Naive thymus-derived CD8-positive, alpha-beta T cell (primary cell): ENCODE measurements around the gene SLC6A20. TPM values are rescaled to one million over a fixed set of nuclear protein-coding genes. Genes with fewer than 3 reads are reported as not detected.

Experiments used
- ATAC-seq, 2 donors: fragments of 150-1000 bp; cut with Tn5 transposase in 1 of 2; sonication (Bioruptor Pico), chemical (Tn5 transposase) in 1 of 2; 1 replicate in 1 of 2; 2 replicates in 1 of 2; pipeline ENCODE4 v1.10.0; 2021; ENCODE audit warnings: mild to moderate bottlenecking in 2 of 2, moderate library complexity in 2 of 2
- POLR2A ChIA-PET: fragments of 350-600 bp; sonication (Branson Sonifier 250); formaldehyde crosslinking; loops from one replicate; lab custom pipeline; 2021; ENCODE audit warnings: antibody characterized with exemption; lab: Charles Lee
- DNase-seq, 10 donors: peaks; one replicate each; pipeline versions ENCODE4 v3.0.0 to v3.0.0-alpha.2; 2020 to 2022
- H3K27ac Mint-ChIP-seq, 10 donors: one replicate each; pipeline ENCODE4 v1.8.0; 2020 to 2022; ENCODE audit warnings: mild to moderate bottlenecking in 10 of 10, mixed read lengths in 10 of 10, moderate library complexity in 4 of 10, inconsistent platforms in 1 of 10
- H3K27me3 Mint-ChIP-seq, 5 donors: one replicate each; pipeline ENCODE4 v1.8.0; 2021 to 2022; ENCODE audit warnings: mixed read lengths in 5 of 5
- H3K36me3 Mint-ChIP-seq, 3 donors: one replicate each; pipeline ENCODE4 v1.8.0; 2020 to 2022; ENCODE audit warnings: mixed read lengths in 3 of 3, mild to moderate bottlenecking in 2 of 3, inconsistent platforms in 1 of 3
- H3K4me1 Mint-ChIP-seq, 4 donors: one replicate each; pipeline ENCODE4 v1.8.0; 2021 to 2022; ENCODE audit warnings: mixed read lengths in 4 of 4
- H3K4me3 Mint-ChIP-seq, 10 donors: one replicate each; pipeline ENCODE4 v1.8.0; 2020 to 2022; ENCODE audit warnings: mild to moderate bottlenecking in 10 of 10, mixed read lengths in 10 of 10, moderate library complexity in 6 of 10, inconsistent platforms in 1 of 10
- H3K9me3 Mint-ChIP-seq, 9 donors: one replicate each; pipeline ENCODE4 v1.8.0; 2020 to 2022; ENCODE audit warnings: mixed read lengths in 9 of 9, mild to moderate bottlenecking in 3 of 9, inconsistent platforms in 1 of 9, moderate library complexity in 1 of 9
- polyA plus RNA-seq, 3 donors: library from polyadenylated mRNA; unstranded; fragments of 300-500 nt; fragmentation: Illumina TruSeq; gene quantifications; one replicate each; pipeline ENCODE4 v1.2.3, GENCODE V29; 2021
- total RNA-seq, 8 experiments: library from RNA in 2 of 8; stranded (reverse) in 2 of 8; gene quantifications; one replicate each; pipeline ENCODE4 v1.2.3 and lab custom pipeline; 2021 to 2026

SLC6A20 gene
- total and polyA plus RNA-seq, 5 experiments from 2014 or later = 0.52 TPM; not detected in 4

GRCh38 chr3:45785605-45786150 is 10.7 kb downstream of the SLC6A20 start:
- peak in 1 of 10 donors; percentile 9 for DNase-seq
- H3K27ac Mint-ChIP-seq = no peak overlapping the region
- POLR2A ChIA-PET = no interaction called here
- peaks cover 0 to 6% (median 0%) of the 10 kb centered on the region in 5 donors for H3K27me3 Mint-ChIP-seq
- no peak for ATAC-seq
- H3K4me3 Mint-ChIP-seq = peak overlapping the region in 1 of 10 donors; percentile 2
- no peaks in the 10 kb centered on the region for H3K4me1 Mint-ChIP-seq
- peaks cover 0 to 19% (median 18%) of the 10 kb centered on the region in 3 donors for H3K36me3 Mint-ChIP-seq
- peaks cover 0 to 47% (median 12%) of the 10 kb centered on the region in 9 donors for H3K9me3 Mint-ChIP-seq

GRCh38 chr3:45783667-45784066 is 12.7 kb downstream of the SLC6A20 start:
- H3K27me3 Mint-ChIP-seq = peaks cover 0 to 6% (median 0%) of the 10 kb centered on the region in 5 donors
- no peak for DNase-seq
- peaks cover 0 to 2% (median 0%) of the 10 kb centered on the region in 4 donors for H3K4me1 Mint-ChIP-seq

DNA sequence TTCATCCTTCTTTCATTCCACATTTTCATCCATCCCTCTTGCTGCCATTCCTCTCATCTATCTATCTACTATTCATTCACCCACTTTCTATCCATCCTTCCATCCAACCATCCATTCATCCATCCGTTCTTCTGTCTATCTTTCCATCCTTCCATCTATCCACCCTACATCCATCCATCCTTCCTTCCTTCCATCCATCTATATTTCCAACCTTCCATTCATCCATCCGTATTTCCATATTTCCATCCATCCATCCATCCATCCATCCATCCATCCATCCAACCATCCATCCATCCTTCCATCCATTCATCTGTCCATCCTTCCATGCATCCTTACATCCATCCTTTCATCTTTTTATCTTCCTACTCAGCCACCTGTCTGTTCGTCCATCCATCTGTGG is 14.0 kb downstream of the SLC6A20 start:
- H3K9me3 Mint-ChIP-seq = peaks cover 0 to 26% (median 2%) of the 10 kb centered on the region in 9 donors
- no peak for ATAC-seq
- no peak for DNase-seq
- peaks cover 0 to 9% (median 9%) of the 10 kb centered on the region in 3 donors for H3K36me3 Mint-ChIP-seq
- H3K4me1 Mint-ChIP-seq = peaks cover 0 to 2% (median 0%) of the 10 kb centered on the region in 4 donors
- peaks cover 0 to 5% (median 0%) of the 10 kb centered on the region in 5 donors for H3K27me3 Mint-ChIP-seq
- H3K4me3 Mint-ChIP-seq = no peak overlapping the region
- POLR2A ChIA-PET = no interaction called here
- H3K27ac Mint-ChIP-seq = no peak overlapping the region

More at GRCh38 chr3:45783667-45784066, 12.7 kb downstream of the SLC6A20 start:
- POLR2A ChIA-PET = interaction anchor here (0.6 kb wide), 1 partner anchor 1521 kb away, joined by 10 read pairs; no protein-coding TSS in a partner anchor
- Mint-ChIP-seq H3K27ac (no peak overlapping the region), H3K36me3 (peaks cover 0 to 11% (median 10%) of the 10 kb centered on the region in 3 donors), H3K9me3 (peaks cover 0 to 27% (median 3%) of the 10 kb centered on the region in 9 donors), H3K4me3 (no peak overlapping the region)
- ATAC-seq = no peak

DNA sequence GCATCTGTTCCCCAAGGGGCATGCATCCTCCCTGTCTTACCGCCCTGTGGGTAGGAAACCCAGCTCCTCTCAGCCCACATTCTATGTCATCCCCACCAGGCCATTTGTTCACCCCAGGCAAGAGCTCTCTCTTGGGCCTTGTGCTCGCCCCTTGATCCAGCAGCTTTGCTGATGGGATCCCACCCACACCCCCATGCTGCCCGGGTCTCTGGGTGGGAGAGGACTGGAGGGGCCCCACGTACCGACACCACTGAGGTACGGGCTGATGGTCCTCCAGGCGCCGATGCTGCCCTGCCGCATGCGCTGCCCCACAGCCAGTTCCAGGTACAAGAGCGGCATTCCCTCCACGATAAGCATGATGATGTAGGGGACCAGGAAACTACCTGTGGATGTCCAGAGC is 14.5 kb downstream of the SLC6A20 start:
- ATAC-seq (no peak), DNase-seq (peak in 1 of 10 donors; percentile 3)
- Mint-ChIP-seq H3K9me3 (peaks cover 0 to 26% (median 2%) of the 10 kb centered on the region in 9 donors), H3K27me3 (no peaks in the 10 kb centered on the region), H3K4me3 (no peak overlapping the region), H3K36me3 (peaks cover 0 to 9% (median 9%) of the 10 kb centered on the region in 3 donors), H3K4me1 (peaks cover 0 to 2% (median 0%) of the 10 kb centered on the region in 4 donors), H3K27ac (no peak overlapping the region)
- POLR2A ChIA-PET = no interaction called here

GRCh38 chr3:45781271-45781670 is 15.1 kb downstream of the SLC6A20 start:
- H3K4me3 Mint-ChIP-seq = no peak overlapping the region
- POLR2A ChIA-PET = no interaction called here
- H3K27ac Mint-ChIP-seq = no peak overlapping the region
- peaks cover 0 to 2% (median 0%) of the 10 kb centered on the region in 4 donors for H3K4me1 Mint-ChIP-seq
- H3K36me3 Mint-ChIP-seq = peaks cover 0 to 9% (median 9%) of the 10 kb centered on the region in 3 donors
- H3K9me3 Mint-ChIP-seq = peaks cover 0 to 22% (median 2%) of the 10 kb centered on the region in 9 donors
- H3K27me3 Mint-ChIP-seq = no peaks in the 10 kb centered on the region
- no peak for ATAC-seq
- DNase-seq = peak in 1 of 10 donors; percentile 11

GRCh38 chr3:45779746-45780735 is 16.3 kb downstream of the SLC6A20 start:
- DNase-seq = no peak
- Mint-ChIP-seq H3K27me3 (peaks cover 0 to 10% (median 0%) of the 10 kb centered on the region in 5 donors), H3K4me3 (no peak overlapping the region), H3K36me3 (peaks cover 0 to 9% (median 9%) of the 10 kb centered on the region in 3 donors), H3K9me3 (peaks cover 0 to 14% (median 0%) of the 10 kb centered on the region in 9 donors), H3K27ac (no peak overlapping the region), H3K4me1 (peaks cover 0 to 2% (median 0%) of the 10 kb centered on the region in 4 donors)
- POLR2A ChIA-PET = no interaction called here
- no peak for ATAC-seq

GRCh38 chr3:45778761-45779201 is 17.6 kb downstream of the SLC6A20 start:
- Mint-ChIP-seq H3K27me3 (peaks cover 0 to 16% (median 2%) of the 10 kb centered on the region in 5 donors), H3K4me1 (peaks cover 0 to 3% (median 1%) of the 10 kb centered on the region in 4 donors), H3K27ac (no peak overlapping the region), H3K9me3 (peaks cover 0 to 2% (median 0%) of the 10 kb centered on the region in 9 donors), H3K4me3 (no peak overlapping the region), H3K36me3 (no peaks in the 10 kb centered on the region)
- DNase-seq (no peak), ATAC-seq (no peak)
- POLR2A ChIA-PET = no interaction called here

- Mint-ChIP-seq H3K36me3 (no peaks in the 10 kb centered on the region), H3K4me1 (peaks cover 3 to 12% (median 4%) of the 10 kb centered on the region in 4 donors), H3K4me3 (no peak overlapping the region), H3K27ac (no peak overlapping the region), H3K9me3 (no peaks in the 10 kb centered on the region), H3K27me3 (peaks cover 0 to 16% (median 2%) of the 10 kb centered on the region in 5 donors)
- ATAC-seq (no peak), DNase-seq (no peak)
- POLR2A ChIA-PET = interaction anchor here (0.6 to 0.9 kb wide), 2 partner anchors 8 to 292 kb away, joined by 3 read pairs; no protein-coding TSS in a partner anchor
Measured at GRCh38 chr3:45777746-45778386, 18.5 kb downstream of the SLC6A20 start.

DNA sequence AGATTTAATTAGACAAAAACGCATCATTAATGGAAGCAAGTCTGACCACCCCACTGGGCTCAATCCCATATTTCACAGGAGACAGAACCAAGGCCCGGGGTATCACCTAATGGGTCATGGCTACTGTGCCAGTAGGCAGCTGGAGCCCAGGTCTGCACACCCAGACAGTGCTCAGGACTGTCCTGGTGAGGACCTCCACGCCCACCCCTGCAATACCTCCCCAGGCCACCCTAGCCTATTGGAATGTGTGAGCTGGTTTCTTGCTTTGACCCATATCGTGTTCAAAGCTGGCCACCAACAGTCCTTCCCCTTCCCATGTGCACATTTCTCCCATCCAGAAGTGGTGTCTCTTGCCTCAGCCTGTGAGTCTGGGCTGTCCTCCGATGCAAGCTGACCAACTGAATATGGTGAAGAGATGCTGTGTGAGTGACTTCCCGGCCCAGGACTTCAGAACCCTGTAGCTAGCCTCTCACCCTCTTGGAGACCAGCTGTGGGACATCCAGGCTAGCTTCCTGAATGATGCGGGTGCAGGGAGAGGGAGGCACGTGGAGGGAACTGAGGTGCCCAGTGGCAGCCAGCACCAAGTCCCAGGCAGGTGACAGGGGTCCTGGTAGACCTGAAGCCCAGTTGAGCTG is 19.1 kb downstream of the SLC6A20 start:
- ATAC-seq (no peak), DNase-seq (no peak)
- Mint-ChIP-seq H3K36me3 (no peaks in the 10 kb centered on the region), H3K9me3 (no peaks in the 10 kb centered on the region), H3K4me3 (no peak overlapping the region), H3K27ac (no peak overlapping the region), H3K4me1 (peaks cover 6 to 18% (median 9%) of the 10 kb centered on the region in 4 donors), H3K27me3 (peaks cover 0 to 16% (median 2%) of the 10 kb centered on the region in 5 donors)
- POLR2A ChIA-PET = interaction anchor here (0.6 kb wide), 1 partner anchor 293 kb away, joined by 3 read pairs; no protein-coding TSS in a partner anchor

GRCh38 chr3:45776611-45777010 is 19.7 kb downstream of the SLC6A20 start:
- H3K4me3 Mint-ChIP-seq = no peak overlapping the region
- H3K36me3 Mint-ChIP-seq = no peaks in the 10 kb centered on the region
- no peak overlapping the region for H3K27ac Mint-ChIP-seq
- POLR2A ChIA-PET = no interaction called here
- no peak for DNase-seq
- ATAC-seq = no peak
- peaks cover 2 to 16% (median 2%) of the 10 kb centered on the region in 5 donors for H3K27me3 Mint-ChIP-seq
- H3K9me3 Mint-ChIP-seq = no peaks in the 10 kb centered on the region
- H3K4me1 Mint-ChIP-seq = peaks cover 9 to 24% (median 12%) of the 10 kb centered on the region in 4 donors

DNA sequence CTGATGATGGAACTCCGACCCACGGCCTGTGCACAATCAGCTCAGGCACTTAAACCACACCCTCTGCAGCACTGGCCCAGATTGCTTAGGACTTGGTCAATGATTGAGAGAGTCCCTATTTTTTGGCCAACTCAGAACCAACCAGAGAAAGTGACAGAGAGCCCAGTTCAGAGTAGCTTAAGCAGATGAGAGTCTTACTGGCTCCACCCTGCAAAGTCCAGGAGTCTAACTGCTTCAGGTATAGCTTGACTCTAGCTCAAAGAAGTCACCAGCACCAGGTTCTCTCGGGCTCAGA is 20.1 kb downstream of the SLC6A20 start:
- POLR2A ChIA-PET = no interaction called here
- DNase-seq = no peak
- ATAC-seq = no peak
- no peak overlapping the region for H3K4me3 Mint-ChIP-seq
- H3K9me3 Mint-ChIP-seq = no peaks in the 10 kb centered on the region
- peaks cover 2 to 16% (median 2%) of the 10 kb centered on the region in 5 donors for H3K27me3 Mint-ChIP-seq
- no peaks in the 10 kb centered on the region for H3K36me3 Mint-ChIP-seq
- H3K4me1 Mint-ChIP-seq = peaks cover 9 to 25% (median 12%) of the 10 kb centered on the region in 4 donors
- H3K27ac Mint-ChIP-seq = no peak overlapping the region
